Activated T-cell treated with anti-CD3 and anti-CD28 coated beads, Interleukin-2, amount 50 U/mL, for 72 hours (primary cell): ENCODE measurements around the gene ATXN7L3. TPM values are rescaled to one million over a fixed set of nuclear protein-coding genes. Genes with fewer than 3 reads are reported as not detected.

Experiments used
- ATAC-seq, 2 donors: fragments of 150-1000 bp; cut with Tn5 transposase; replicated peaks in 1 of 2; 2 replicates each; pipeline ENCODE4 v1.10.0; 2021; ENCODE audit warnings: moderate library complexity in 2 of 2, mild to moderate bottlenecking in 1 of 2
- DNase-seq, 2 donors: peaks; one replicate each; pipeline ENCODE4 v3.0.0; 2021 to 2022; ENCODE audit warnings: mixed read lengths in 1 of 2
- H3K27ac Mint-ChIP-seq: one replicate; pipeline ENCODE4 v1.8.0; 2022; ENCODE audit warnings: mild to moderate bottlenecking, moderate library complexity, mixed read lengths
- H3K27me3 Mint-ChIP-seq: one replicate; pipeline ENCODE4 v1.8.0; 2022; ENCODE audit warnings: low read depth, mixed read lengths
- H3K36me3 Mint-ChIP-seq, 2 donors: one replicate each; pipeline ENCODE4 v1.8.0; 2022; ENCODE audit warnings: mixed read lengths in 2 of 2, mild to moderate bottlenecking in 1 of 2; ENCODE audit not compliant: insufficient read depth in 2 of 2
- H3K4me1 Mint-ChIP-seq: one replicate; pipeline ENCODE4 v1.8.0; 2022; ENCODE audit warnings: low read depth, mixed read lengths
- H3K4me3 Mint-ChIP-seq, 2 donors: one replicate each; pipeline ENCODE4 v1.8.0; 2022; ENCODE audit warnings: mild to moderate bottlenecking in 2 of 2, mixed read lengths in 2 of 2, moderate library complexity in 2 of 2
- H3K9me3 Mint-ChIP-seq, 2 donors: one replicate each; pipeline ENCODE4 v1.8.0; 2022; ENCODE audit warnings: mixed read lengths in 2 of 2
- total RNA-seq, 2 donors: library from RNA; stranded (reverse); gene quantifications; one replicate each; pipeline ENCODE4 v1.2.3, GENCODE V29; 2022

The ATXN7L3 gene
- total RNA-seq, 2 donors from 2014 or later, result 96.1 to 97.6 TPM

DNA sequence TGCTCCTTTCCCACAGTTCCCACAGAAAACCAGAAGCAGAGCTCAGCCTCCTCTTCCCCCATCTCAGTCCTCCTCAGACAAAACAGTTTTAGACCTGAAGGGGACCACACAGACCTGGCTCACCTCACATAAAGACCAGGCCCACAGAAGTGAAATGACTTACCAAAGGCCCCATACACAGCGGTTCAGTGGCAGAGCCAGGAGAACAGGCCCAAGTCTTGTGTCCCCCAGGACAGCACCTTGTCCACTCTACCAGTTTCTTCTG lies 14.5 kb upstream of the ATXN7L3 start:
- H3K4me3 Mint-ChIP-seq, result no peak overlapping the region
- H3K27ac Mint-ChIP-seq, result peak overlapping the region; percentile 56
- DNase-seq (no peak), ATAC-seq (no peak)
- peaks cover 69% of the 10 kb centered on the region for H3K4me1 Mint-ChIP-seq
- H3K27me3 Mint-ChIP-seq, result no peaks in the 10 kb centered on the region
- no peaks in the 10 kb centered on the region for H3K9me3 Mint-ChIP-seq
- peaks cover 21 to 26% of the 10 kb centered on the region in 2 donors for H3K36me3 Mint-ChIP-seq

DNA sequence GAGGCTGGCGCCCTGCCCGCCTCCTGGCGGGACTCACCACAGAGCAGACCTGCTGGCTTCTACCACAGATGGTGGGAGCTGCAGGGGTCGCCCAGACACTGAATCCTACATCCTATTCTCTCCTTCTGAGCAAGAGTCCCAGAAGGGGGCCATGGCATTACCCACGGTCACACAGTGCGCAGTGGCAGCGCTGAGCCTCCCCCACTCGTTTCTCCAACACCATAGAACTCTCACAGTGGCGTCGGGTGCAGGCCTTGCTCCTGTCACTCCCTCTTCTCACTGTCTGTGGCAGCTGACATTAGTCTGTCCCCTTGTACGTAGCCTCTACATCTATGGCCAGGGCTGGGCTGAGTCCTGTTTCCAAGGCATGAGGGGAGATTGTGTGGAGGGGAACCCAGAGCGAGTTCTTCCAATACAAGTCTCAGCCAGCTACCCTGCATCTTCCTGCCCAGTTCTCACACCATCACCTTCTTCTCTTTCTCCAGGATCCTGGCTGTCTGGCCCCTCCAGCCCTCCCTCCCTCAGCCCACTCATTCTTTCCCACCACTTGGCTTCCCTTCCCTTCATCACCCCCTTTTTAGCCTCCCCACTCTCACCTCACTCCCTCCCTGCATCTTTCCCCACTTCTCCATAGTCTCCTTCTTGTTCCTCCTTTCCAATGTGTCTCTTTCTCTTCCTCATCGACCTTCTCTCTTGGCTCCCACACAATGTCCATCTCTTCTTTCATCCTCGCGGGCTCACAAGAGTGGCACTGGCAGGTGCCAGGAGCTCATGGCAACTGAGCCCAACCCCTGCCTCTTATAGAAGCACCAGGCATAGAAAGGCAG lies 13.9 kb upstream of the ATXN7L3 start:
- H3K36me3 Mint-ChIP-seq, result peaks cover 22 to 28% of the 10 kb centered on the region in 2 donors
- peak overlapping the region in 1 of 2 donors; percentile 28 for H3K4me3 Mint-ChIP-seq
- ATAC-seq (no peak), DNase-seq (no peak)
- H3K27me3 Mint-ChIP-seq, result no peaks in the 10 kb centered on the region
- peak overlapping the region; percentile 56 for H3K27ac Mint-ChIP-seq
- no peaks in the 10 kb centered on the region for H3K9me3 Mint-ChIP-seq
- H3K4me1 Mint-ChIP-seq, result peaks cover 75% of the 10 kb centered on the region

DNA sequence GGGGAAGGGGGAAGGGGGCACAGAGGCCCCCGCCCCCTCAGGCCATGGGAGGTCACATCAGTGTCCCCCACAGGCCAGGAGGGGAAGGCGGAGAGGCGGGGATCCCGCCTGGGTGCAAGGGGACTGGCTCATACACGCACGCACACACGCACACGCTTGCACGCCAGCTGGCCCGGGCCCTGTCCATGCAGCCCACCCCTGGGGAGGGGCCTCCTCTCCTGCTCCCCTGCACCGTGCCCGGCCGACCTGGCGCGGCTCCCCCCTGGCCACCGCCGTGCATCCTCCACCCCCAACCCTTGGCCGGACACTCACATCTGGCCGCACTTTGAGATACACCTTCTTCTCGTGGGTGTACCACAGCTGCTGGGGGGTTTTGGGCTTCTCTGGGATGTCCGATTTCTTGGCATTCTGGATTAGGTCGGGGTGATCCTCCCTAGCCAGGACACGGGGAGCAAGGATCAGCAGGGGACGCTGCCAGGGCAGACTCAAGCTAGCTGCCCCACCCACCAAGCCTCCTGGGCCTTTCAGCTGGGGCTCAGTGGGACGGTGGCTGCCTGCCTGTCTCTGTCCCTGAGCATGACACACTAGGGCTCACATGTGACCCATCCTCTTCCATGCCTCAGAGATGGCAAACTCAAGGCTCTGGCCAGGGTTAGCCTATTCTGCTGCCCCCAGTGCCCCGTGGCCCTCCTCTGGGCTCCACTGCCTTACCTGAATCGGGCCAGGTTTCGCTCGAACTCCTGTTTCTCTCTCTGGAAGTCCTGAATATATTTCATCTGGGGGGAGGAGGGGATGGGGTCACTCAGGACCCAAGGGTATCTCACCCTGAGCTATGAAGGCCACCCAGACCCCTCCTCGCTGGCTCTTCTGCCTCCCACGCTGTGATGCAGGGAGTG lies 13.1 kb upstream of the ATXN7L3 start:
- Mint-ChIP-seq H3K4me3 (peak overlapping the region in 1 of 2 donors; percentile 28), H3K36me3 (peaks cover 25 to 35% of the 10 kb centered on the region in 2 donors), H3K4me1 (peaks cover 80% of the 10 kb centered on the region), H3K27me3 (no peaks in the 10 kb centered on the region), H3K9me3 (no peaks in the 10 kb centered on the region), H3K27ac (peak overlapping the region; percentile 75)
- DNase-seq (no peak), ATAC-seq (no peak)

DNA sequence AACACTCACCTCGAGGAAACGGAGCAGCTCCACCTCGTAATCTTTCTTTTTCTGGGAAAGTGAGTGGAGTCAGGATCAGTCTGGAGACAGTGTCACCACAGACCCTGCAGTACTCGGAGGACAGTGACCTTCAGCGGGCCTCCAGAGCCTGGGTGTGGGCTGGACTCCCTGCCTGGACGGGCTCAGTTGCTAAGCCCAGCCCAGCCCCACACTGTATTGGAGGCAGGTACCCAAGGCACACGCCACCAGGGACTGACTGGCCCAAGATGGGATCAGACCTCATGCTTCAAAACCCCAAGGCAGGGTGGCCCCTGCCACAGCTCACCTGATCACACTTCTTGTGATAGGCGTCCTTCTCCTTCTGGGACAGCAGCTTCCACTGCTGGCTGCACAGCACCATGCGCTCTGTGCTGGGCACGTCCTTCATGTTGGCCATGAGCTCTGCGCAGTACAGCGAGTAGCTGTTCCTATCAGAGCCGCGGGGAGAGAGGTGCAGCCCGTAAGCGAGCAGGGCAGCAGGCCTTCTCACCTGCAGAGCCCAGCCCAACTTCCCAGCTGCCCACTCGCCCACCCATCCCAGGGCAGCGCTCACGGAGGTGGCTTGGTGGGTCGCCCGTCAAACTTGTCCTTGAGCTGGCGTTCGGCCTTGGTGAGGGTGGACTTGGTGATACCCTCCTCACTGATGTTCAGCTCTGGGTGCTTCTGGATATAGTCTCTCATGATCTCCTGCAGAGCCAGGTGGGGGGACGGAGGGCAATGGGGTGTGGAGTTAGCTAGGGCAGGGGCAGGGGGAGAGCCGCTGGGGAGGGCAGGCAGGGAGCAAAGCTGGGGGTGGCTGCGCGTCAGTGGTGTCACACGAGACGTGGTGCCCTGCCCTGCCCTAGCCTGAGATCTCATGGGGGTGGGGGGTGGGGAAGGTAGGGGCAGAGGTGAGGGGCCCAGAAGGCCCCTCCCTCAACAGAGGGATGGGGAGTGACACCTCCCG lies 11.9 kb upstream of the ATXN7L3 start:
- ATAC-seq (no peak), DNase-seq (no peak)
- no peaks in the 10 kb centered on the region for H3K9me3 Mint-ChIP-seq
- H3K27me3 Mint-ChIP-seq, result no peaks in the 10 kb centered on the region
- peaks cover 24 to 36% of the 10 kb centered on the region in 2 donors for H3K36me3 Mint-ChIP-seq
- peak overlapping the region; percentile 48 to 52 for H3K4me3 Mint-ChIP-seq
- peaks cover 69% of the 10 kb centered on the region for H3K4me1 Mint-ChIP-seq
- peak overlapping the region; percentile 32 for H3K27ac Mint-ChIP-seq

DNA sequence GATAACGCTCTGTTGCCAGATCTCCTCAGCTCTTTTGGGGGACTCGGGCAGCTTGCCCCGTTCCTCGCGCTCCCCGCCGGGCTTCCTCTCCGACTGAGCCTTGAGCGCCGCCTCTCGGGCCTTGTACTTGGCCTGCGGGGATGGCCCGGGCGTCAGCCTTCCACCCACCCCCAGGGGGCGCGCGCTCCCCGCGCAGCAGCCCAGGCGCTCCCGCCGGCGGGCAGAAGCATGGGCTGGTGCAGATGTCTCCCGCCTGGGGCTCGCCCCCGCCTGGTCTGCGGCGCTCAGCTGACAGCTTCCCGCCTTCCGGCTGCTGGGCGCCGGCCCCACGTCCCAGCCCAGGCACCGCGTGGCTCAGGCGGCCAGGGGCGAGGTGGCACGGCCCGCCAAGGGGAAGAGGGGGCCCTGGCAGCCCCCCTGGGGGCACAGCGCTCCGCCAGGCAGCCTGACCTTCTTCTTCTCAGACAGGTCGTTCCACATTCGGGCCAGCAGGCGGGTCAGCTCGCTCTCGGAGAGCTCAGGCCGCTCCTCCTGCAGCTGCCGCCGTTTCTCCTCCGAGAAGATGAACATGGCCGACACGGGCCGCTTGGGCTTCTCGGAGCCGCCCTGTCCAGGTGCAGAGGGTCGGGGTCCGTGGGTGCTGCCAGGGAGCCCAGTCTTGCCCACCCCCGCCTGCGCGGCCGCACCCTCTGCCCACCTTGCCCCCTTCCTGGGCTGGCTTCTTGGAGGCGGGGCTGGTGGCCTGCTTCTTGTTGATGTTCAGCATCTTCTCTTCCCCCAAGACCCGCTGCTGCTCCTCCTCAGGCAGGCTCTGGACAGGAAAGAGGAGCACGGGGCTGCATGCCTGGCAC lies 10.9 kb upstream of the ATXN7L3 start:
- Mint-ChIP-seq H3K27ac (peak overlapping the region; percentile 84), H3K4me1 (peaks cover 59% of the 10 kb centered on the region), H3K4me3 (peak overlapping the region; percentile 85 to 89), H3K27me3 (no peaks in the 10 kb centered on the region), H3K36me3 (peaks cover 20 to 36% of the 10 kb centered on the region in 2 donors), H3K9me3 (no peaks in the 10 kb centered on the region)
- peak; percentile 91 to 92 for ATAC-seq
- peak; percentile 94 to 97 for DNase-seq

DNA sequence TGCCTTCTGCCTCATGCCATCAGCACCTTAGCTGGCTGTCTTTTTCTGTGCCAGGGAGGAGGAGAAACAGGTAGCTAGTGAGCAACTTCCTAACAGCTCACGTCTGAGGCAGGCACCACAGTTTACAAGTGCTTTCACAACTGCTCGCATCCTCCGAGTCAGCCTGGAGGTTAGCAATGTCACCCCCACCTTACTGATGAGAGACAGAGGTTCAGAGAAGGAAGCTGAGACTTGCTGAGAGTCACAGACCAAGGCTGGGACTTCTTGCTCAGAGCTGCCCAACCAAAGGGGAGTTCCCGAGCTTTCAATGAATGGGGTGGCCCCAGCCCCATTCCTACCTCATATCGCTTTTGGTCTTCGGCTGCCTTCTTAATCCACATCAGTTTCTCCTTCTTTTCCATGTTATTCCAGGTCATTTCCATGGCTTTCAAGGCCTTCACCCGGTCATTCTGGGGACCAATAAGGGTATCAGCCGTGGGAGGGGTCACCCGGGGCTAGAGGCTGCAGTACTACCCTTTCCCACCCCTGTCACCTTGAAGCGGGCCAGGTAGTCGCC lies 10.2 kb upstream of the ATXN7L3 start:
- DNase-seq (peak; percentile 74), ATAC-seq (peak; percentile 85 to 86)
- Mint-ChIP-seq H3K27me3 (no peaks in the 10 kb centered on the region), H3K4me1 (peaks cover 54% of the 10 kb centered on the region), H3K4me3 (peak overlapping the region; percentile 85 to 89), H3K9me3 (no peaks in the 10 kb centered on the region), H3K36me3 (peaks cover 18 to 34% of the 10 kb centered on the region in 2 donors), H3K27ac (peak overlapping the region; percentile 84)

DNA sequence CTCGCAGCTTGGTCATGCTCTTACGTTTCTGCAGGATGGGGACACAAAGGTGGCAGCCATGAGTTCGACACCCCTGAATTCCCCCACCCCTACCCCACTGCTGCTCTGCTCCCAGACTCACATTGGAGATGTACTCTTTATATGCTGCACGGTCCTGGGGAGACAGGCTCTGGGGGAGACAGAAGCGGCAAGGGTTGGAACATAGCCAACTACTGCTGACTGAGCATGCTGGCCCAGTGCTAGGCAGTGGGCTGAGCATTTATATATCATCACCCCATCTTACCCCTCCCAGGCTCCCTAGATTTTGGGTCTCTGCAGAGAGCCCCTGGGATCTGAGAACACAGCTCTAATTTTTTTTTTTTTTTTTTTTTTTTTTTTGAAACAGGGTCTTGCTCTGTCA lies 8.1 kb upstream of the ATXN7L3 start:
- H3K36me3 Mint-ChIP-seq, result peaks cover 8 to 21% of the 10 kb centered on the region in 2 donors
- H3K4me1 Mint-ChIP-seq, result peaks cover 53% of the 10 kb centered on the region

DNA sequence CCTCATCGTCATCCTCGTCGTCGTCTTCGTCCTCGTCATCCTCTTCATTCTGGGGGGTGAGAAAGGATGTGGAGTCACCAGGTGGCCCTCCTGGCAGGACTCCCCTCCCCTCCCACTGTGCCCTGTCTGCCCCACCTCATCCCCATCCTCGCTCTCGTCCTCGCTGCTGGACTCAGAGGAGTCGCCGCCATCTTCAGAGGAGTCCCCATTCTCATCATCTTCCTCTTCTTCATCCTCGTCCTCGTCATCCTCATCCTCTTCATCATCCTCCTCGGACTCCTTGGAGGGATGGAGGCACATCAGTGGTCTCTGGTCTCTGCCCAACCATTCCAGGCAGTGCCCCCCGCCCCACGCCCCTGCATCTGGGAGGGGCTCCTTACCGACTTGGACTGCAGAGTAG lies 7.6 kb upstream of the ATXN7L3 start:
- no peak overlapping the region for H3K27ac Mint-ChIP-seq
- ATAC-seq (no peak), DNase-seq (no peak)
- H3K27me3 Mint-ChIP-seq, result no peaks in the 10 kb centered on the region
- no peak overlapping the region for H3K4me3 Mint-ChIP-seq
- peaks cover 8 to 20% of the 10 kb centered on the region in 2 donors for H3K36me3 Mint-ChIP-seq
- no peaks in the 10 kb centered on the region for H3K9me3 Mint-ChIP-seq
- H3K4me1 Mint-ChIP-seq, result peaks cover 53% of the 10 kb centered on the region

More for the DNA sequence above, 8.1 kb upstream of the ATXN7L3 start:
- Mint-ChIP-seq H3K4me3 (no peak overlapping the region), H3K9me3 (no peaks in the 10 kb centered on the region), H3K27me3 (no peaks in the 10 kb centered on the region), H3K27ac (peak overlapping the region; percentile 71)
- DNase-seq (no peak), ATAC-seq (no peak)

DNA sequence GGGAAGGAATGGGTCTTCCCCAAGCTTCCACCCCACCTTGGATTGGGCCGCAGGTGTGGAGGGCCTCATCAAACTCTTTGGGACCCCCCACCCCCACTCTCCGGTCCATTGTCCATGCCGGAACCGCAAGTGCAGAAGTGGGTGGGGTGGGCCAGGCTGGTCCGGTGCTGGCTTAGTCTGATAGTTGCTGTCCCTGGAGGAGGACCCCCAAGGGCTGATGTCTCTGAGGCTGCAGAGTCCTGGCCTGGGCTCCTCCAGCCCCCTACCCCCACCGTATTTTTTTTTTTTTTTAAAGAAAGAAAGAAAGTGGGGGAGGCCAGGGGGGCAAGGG lies 7.1 kb upstream of the ATXN7L3 start:
- DNase-seq, result no peak
- Mint-ChIP-seq H3K27me3 (no peaks in the 10 kb centered on the region), H3K27ac (no peak overlapping the region), H3K4me3 (no peak overlapping the region), H3K9me3 (no peaks in the 10 kb centered on the region), H3K36me3 (peaks cover 8 to 20% of the 10 kb centered on the region in 2 donors), H3K4me1 (peaks cover 52% of the 10 kb centered on the region)
- no peak for ATAC-seq

DNA sequence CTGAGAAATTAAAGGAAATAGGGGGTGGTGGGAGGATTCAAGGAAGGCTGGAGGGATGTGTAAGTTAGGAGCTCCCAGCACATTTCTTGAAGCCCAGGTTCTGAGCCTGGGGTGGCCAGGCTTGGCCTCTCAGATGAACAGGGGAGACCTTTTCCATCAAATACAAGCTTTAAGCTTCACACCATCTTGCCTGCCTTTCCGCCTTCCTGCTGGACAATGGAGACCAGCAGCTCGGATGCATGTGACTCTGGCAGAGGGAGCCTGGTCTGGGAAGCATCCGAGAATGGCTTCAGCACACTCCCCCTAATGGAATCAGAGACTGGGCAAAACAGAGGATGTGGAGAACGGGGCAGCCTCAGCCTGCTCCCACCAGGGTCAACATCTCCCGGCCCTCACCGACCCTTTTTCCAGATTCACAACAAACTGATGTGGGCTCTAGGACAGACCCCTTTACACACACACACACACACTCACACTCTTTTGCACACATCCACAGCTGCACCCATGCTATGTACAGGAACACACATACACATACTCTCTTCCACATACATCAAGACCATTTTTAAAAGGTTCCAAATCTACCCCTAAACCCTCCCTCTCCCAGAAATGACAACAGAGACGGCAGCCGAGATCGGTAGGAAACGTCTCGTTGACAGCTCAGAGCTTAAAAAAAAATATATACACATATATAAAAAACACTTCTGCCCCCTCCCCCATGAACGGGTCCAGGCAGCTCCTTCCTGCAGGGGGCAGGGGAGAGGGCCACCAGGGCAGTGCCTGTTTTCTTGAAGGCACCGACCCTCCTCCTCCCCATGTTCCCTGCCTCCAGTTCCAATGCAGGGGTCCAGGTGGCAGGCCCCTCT lies 6.5 kb upstream of the ATXN7L3 start:
- no peak for ATAC-seq
- H3K4me3 Mint-ChIP-seq, result no peak overlapping the region
- no peak overlapping the region for H3K27ac Mint-ChIP-seq
- peaks cover 48% of the 10 kb centered on the region for H3K4me1 Mint-ChIP-seq
- peaks cover 8 to 20% of the 10 kb centered on the region in 2 donors for H3K36me3 Mint-ChIP-seq
- no peaks in the 10 kb centered on the region for H3K27me3 Mint-ChIP-seq
- no peaks in the 10 kb centered on the region for H3K9me3 Mint-ChIP-seq
- DNase-seq, result no peak

DNA sequence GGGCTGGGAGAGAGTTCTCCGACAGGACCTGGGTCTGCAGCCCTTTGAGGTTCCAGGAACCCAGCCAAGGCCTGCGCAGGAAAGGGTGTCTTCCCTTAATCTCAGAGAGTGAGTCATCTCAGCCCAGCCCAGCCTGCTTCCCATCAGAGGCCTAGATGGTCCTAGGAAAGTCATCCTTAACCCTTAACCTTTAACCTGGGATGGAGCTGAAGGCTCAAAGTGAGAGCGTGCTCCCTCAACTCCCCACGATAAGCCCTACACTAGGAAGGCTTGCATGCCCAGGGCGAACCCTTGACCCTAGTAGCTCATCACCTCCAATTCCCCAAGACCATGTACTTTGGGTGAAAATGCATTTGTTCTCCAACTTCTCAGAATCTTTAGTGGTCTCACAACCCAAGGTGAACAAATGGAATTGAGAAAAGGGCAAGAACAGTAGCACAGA lies 4.8 kb upstream of the ATXN7L3 start:
- no peaks in the 10 kb centered on the region for H3K27me3 Mint-ChIP-seq
- H3K4me3 Mint-ChIP-seq, result no peak overlapping the region
- DNase-seq, result no peak
- H3K36me3 Mint-ChIP-seq, result peaks cover 7 to 14% of the 10 kb centered on the region in 2 donors
- H3K4me1 Mint-ChIP-seq, result peaks cover 45% of the 10 kb centered on the region
- no peak for ATAC-seq
- no peak overlapping the region for H3K27ac Mint-ChIP-seq
- no peaks in the 10 kb centered on the region for H3K9me3 Mint-ChIP-seq
